NCI-H1092 (cell line): ENCODE measurements around the gene MEGF6.
"Not testable (repeated sequence)": the region's sequence is repeated elsewhere in the genome, so short reads cannot be mapped to it uniquely, and the experiment has no call there.

Experiments
- DNase-seq: peaks from one replicate; lab custom pipeline; 2025; lab: John Stamatoyannopoulos, UW

Gene MEGF6

GRCh38 chr1:3627515-3628253 is 16.4 kb upstream of the MEGF6 start:
- no peak for DNase-seq

GRCh38 chr1:3626025-3626424 is 14.7 kb upstream of the MEGF6 start:
- no peak for DNase-seq

GRCh38 chr1:3625151-3625907 is 14.0 kb upstream of the MEGF6 start:
- no peak for DNase-seq

- DNase-seq, result peak; percentile 88
These were observed 13.2 kb upstream of the MEGF6 start, which contains the start of gene TPRG1L for GRCh38 chr1:3624200-3625136. Gene TPRG1L, plus strand, starts transcription at chr1:3625015. Its CDS starts 58 bp downstream, at chr1:3625073.

GRCh38 chr1:3623441-3624199 is 12.3 kb upstream of the MEGF6 start:
- no peak for DNase-seq

GRCh38 chr1:3622102-3622501 is 10.8 kb upstream of the MEGF6 start:
- DNase-seq, result not testable (repeated sequence)

- DNase-seq, result not testable (repeated sequence)
These were observed 9.9 kb upstream of the MEGF6 start for GRCh38 chr1:3621151-3621671.

GRCh38 chr1:3620708-3621107 is 9.4 kb upstream of the MEGF6 start:
- DNase-seq, result no peak

GRCh38 chr1:3618881-3619671 is 7.8 kb upstream of the MEGF6 start:
- peak; percentile 33 for DNase-seq

GRCh38 chr1:3618531-3618880 is 7.2 kb upstream of the MEGF6 start:
- DNase-seq, result no peak

- DNase-seq, result no peak
These were observed 6.6 kb upstream of the MEGF6 start for GRCh38 chr1:3617806-3618345.

GRCh38 chr1:3616861-3617260 is 5.6 kb upstream of the MEGF6 start:
- DNase-seq, result no peak

- DNase-seq, result no peak
These were observed 3.7 kb upstream of the MEGF6 start for GRCh38 chr1:3614755-3615742.

GRCh38 chr1:3612123-3612522 is 815 bp upstream of the MEGF6 start:
- DNase-seq, result no peak

GRCh38 chr1:3610527-3611169 is 660 bp downstream of the MEGF6 start:
- DNase-seq, result no peak

GRCh38 chr1:3609769-3610526 is 1.4 kb downstream of the MEGF6 start:
- DNase-seq, result no peak

GRCh38 chr1:3609016-3609768 is 2.1 kb downstream of the MEGF6 start:
- DNase-seq, result no peak
